K562 treated with DMSO at 1 percent for 48 hours (cell line): ENCODE results near the gene ADM5. TPM values are rescaled to one million over a fixed set of nuclear protein-coding genes. Genes with fewer than 3 reads are reported as not detected.

Experiments used
- total RNA-seq: library from RNA; unstranded; fragments of 300-600 nt; gene quantifications from 2 replicates; pipeline ENCODE4 v1.2.3, GENCODE V29; 2022; ENCODE audit warnings: low replicate concordance; ENCODE audit errors: extremely low read depth

The ADM5 gene, protein sequence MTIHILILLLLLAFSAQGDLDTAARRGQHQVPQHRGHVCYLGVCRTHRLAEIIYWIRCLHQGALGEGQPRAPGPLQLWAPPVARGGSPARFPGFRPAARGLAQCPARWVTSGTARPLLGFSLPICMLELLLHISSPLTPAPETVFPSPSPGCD
- not detected in 2 replicates for total RNA-seq

GRCh38 chr19:49689133-49690078, at the start of gene ADM5:
TSS of gene ADM5 (plus strand) at chr19:49689594. CDS start at chr19:49689838, 244 bp downstream.

DNA sequence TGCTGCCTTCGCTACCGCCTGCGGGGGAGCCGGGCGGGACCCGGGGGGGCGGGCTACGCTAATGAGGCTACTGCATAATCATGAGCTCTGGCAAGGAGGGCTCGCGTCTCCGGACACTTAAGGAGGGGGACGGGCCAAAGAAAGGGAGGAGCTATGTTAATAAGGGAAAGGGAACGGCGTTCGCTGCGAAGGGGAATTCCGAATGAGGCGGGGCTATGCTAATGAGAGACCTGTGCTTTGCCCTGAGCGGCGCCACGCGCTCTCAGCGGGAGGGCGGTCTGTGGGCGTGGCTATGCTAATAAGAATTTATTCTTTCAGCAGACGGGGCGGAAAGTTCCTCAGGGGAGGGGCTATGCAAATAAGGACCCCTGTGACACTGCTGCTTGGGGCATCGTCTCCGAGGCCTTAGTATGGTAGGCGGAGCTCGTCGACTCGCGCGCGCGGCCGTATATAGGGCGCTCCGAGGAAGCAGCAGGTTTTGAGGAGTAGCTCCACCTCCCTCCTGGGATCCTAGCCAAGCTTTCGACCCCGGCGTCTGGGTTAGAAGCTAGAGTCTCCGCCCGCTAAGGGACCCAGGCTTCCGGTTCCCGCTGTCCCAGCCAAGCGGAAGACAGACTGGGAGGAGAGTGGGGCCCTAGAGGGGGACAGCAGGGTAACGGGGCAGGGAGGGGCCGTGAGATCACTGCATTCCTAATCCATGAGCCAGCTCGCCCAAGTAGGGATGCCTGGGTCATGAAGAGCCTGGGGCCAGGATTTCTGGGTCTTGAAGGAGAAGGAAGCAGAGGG, 49.1 kb upstream of the ADM5 start, which contains the start of gene RRAS:
Gene RRAS, minus strand, starts transcription at position 31 of the 786 bp plus-strand sequence. CDS start 45 bp downstream, outside the sequence.

GRCh38 chr19:49641688-49642491, 47.5 kb upstream of the ADM5 start, which contains the start of gene SCAF1:
TSS of gene SCAF1 (plus strand) at chr19:49642209. CDS start at chr19:49645027, 2,818 bp downstream.

GRCh38 chr19:49665351-49666119, 23.9 kb upstream of the ADM5 start, which contains the start of the genes BCL2L12 and IRF3:
TSS of gene BCL2L12 (plus strand) at chr19:49665933. CDS start at chr19:49666693, 760 bp downstream.
TSS of gene IRF3 (minus strand) at chr19:49665857. CDS start at chr19:49664838, 1,019 bp downstream.

DNA sequence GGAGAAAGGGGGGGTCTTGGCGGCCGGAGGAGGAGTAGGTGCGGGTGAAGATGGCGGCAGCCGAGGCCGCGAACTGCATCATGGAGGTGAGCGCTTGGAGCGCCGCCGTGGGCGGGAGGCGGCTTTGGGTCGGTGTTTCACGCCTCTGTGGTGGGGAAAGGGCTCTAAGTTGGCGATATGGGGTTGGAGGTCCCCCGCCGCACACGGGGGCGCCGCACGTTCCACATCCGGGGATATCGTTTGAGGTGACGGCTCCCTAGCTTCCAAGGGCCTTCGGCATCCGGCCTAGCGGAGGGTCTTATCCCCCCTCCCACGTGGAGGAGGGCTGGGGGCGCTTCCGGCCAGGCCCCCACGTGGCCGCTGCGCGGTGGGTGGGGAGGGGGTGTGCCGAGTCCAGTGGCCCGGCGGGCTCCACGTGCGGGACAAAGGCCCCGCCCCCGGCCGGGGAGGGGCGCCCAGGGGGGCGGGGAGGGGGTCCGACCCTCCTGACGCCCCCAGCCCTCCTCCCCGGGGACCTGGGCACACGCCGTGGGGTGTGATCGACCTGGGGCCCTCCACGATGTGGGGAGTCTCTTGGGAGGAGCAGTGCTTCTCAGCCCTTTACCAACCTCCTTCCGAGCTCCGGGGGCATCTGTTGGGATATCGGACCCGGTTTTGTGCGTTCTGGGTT, 12.0 kb upstream of the ADM5 start, which contains the start of gene PRMT1:
Gene PRMT1, plus strand, starts transcription at position 41 of the 670 bp plus-strand sequence. Its CDS starts 10 bp downstream, at position 51.

DNA sequence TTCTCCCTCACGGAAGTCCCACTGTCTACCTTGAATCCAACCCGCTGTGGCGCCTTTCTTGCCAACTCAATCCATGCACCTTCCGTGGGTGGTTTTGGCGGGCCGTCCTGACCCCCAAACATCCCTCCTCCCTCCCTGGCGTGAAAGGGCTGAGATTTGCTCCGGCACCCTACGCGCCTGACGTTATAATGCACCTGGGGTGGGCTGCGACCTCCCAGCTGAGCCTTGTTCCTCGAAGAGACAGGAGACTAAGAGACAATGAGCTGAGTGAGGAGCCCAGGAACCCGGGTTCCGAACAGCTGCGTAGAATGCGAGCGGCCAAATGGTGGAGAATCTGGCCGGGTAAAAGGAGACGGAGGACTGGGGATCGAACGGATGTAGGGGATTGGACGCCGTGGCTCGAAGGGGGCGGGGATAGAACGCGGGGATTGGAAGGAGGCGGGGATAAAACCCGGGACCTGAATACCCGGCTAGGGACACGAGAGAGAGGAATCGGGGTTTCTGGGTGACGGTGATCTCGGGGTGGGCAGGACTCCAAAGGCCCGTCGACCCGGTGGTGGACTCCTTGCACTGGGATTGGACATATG, 1.4 kb downstream of the ADM5 start, which contains the start of gene CPT1C:
Gene CPT1C, plus strand, starts transcription at position 461 of the 587 bp plus-strand sequence. CDS start 1,137 bp downstream, outside the sequence.

Other genes with a start within 250 kb of the ADM5 start
- gene SLC17A7, start 248.1 kb upstream of the ADM5 start, total RNA-seq: not detected in 2 replicates
- gene PIH1D1, start 237.8 kb upstream of the ADM5 start, total RNA-seq: not detected in 2 replicates
- not detected in 2 replicates for gene ALDH16A1, start 236.4 kb upstream of the ADM5 start, total RNA-seq
- gene FLT3LG, start 215.4 kb upstream of the ADM5 start, total RNA-seq: not detected in 2 replicates
- gene RPL13A, start 202.0 kb upstream of the ADM5 start, total RNA-seq: 3,760 and 3,772 TPM in 2 replicates
- 2,330 TPM in 1 of 2 replicates, not detected in the other for gene RPS11, start 193.2 kb upstream of the ADM5 start, total RNA-seq
- not detected in 2 replicates for gene FCGRT, start 176.9 kb upstream of the ADM5 start, total RNA-seq
- not detected in 2 replicates for gene RCN3, start 161.6 kb upstream of the ADM5 start, total RNA-seq
- 906 TPM in 1 of 2 replicates, not detected in the other for gene NOSIP, start 109.0 kb upstream of the ADM5 start, total RNA-seq
- not detected in 2 replicates for gene PRRG2, start 108.3 kb upstream of the ADM5 start, total RNA-seq
- gene PRR12, start 98.4 kb upstream of the ADM5 start, total RNA-seq: not detected in 2 replicates
- not detected in 2 replicates for gene RRAS, start 49.5 kb upstream of the ADM5 start, total RNA-seq
- gene SCAF1, start 47.4 kb upstream of the ADM5 start, total RNA-seq: not detected in 2 replicates
- gene IRF3, start 23.7 kb upstream of the ADM5 start, total RNA-seq: not detected in 2 replicates
- not detected in 2 replicates for gene BCL2L12, start 23.7 kb upstream of the ADM5 start, total RNA-seq
- gene PRMT1, start 12.3 kb upstream of the ADM5 start, total RNA-seq: not detected in 2 replicates
- not detected in 2 replicates for gene CPT1C, start 1.5 kb downstream of the ADM5 start, total RNA-seq
- not detected in 2 replicates for gene TSKS, start 73.7 kb downstream of the ADM5 start, total RNA-seq
- 113 TPM in 1 of 2 replicates, not detected in the other for gene AP2A1, start 77.4 kb downstream of the ADM5 start, total RNA-seq
- gene FUZ, start 123.7 kb downstream of the ADM5 start, total RNA-seq: not detected in 2 replicates
- not detected in 2 replicates for gene MED25, start 128.7 kb downstream of the ADM5 start, total RNA-seq
- not detected in 2 replicates for gene PTOV1, start 161.6 kb downstream of the ADM5 start, total RNA-seq
- gene PNKP, start 178.0 kb downstream of the ADM5 start, total RNA-seq: not detected in 2 replicates
- not detected in 2 replicates for gene AKT1S1, start 187.8 kb downstream of the ADM5 start, total RNA-seq
- gene TBC1D17, start 188.1 kb downstream of the ADM5 start, total RNA-seq: not detected in 2 replicates
- gene IL4I1, start 207.3 kb downstream of the ADM5 start, total RNA-seq: not detected in 2 replicates
- gene ATF5, start 239.6 kb downstream of the ADM5 start, total RNA-seq: 1,304 TPM in 1 of 2 replicates, not detected in the other
- not detected in 2 replicates for gene NUP62, start 239.9 kb downstream of the ADM5 start, total RNA-seq